Neural cell (in vitro differentiated cells): ENCODE data around the gene LSM12.
A peak's percentile ranks its signal among the peaks of the same experiment; 100 is the strongest.

Experiments used
- CTCF ChIP-seq: fragments of 450-650 bp; IDR thresholded peaks from 2 replicates; pipeline ENCODE4 v1.5.1; 2014; ENCODE audit warnings: antibody characterized with exemption, mild to moderate bottlenecking, moderate library complexity; ENCODE audit not compliant: poor library complexity, severe bottlenecking
- EP300 ChIP-seq: fragments of 450-650 bp; conservative IDR thresholded peaks from 2 replicates; pipeline ENCODE4 v1.6.1; 2014; ENCODE audit warnings: antibody characterized with exemption, mild to moderate bottlenecking, moderate library complexity; ENCODE audit not compliant: poor library complexity, severe bottlenecking
- EZH2 ChIP-seq: fragments of 200-600, 300-800 bp; shearing (Covaris generic), sonication (generic); IDR thresholded peaks from 2 replicates; pipeline ENCODE4 v1.6.1; 2014; ENCODE audit warnings: antibody characterized with exemption, low read length, borderline replicate concordance, mild to moderate bottlenecking; ENCODE audit not compliant: insufficient read depth, poor library complexity, severe bottlenecking
- MXI1 ChIP-seq: fragments of 450-650 bp; conservative IDR thresholded peaks from 2 replicates; pipeline ENCODE4 v1.6.1; 2014; ENCODE audit warnings: antibody characterized with exemption, mild to moderate bottlenecking; ENCODE audit not compliant: poor library complexity, severe bottlenecking
- POLR2AphosphoS5 ChIP-seq: IDR thresholded peaks from 2 replicates; pipeline ENCODE4 v1.6.1; 2012
- RAD21 ChIP-seq: fragments of 450-650 bp; conservative IDR thresholded peaks from 2 replicates; pipeline ENCODE4 v1.6.1; 2014; ENCODE audit warnings: antibody characterized with exemption, mild to moderate bottlenecking, moderate library complexity
- REST ChIP-seq: IDR thresholded peaks from 2 replicates; pipeline ENCODE4 v1.6.1; 2012; ENCODE audit warnings: borderline replicate concordance
- SMC3 ChIP-seq: fragments of 450-650 bp; conservative IDR thresholded peaks from 2 replicates; pipeline ENCODE4 v1.6.1; 2014; ENCODE audit warnings: antibody characterized with exemption, mild to moderate bottlenecking, moderate library complexity; ENCODE audit not compliant: poor library complexity

GRCh38 chr17:44065668-44066203, 735 bp downstream of the LSM12 start:
- no peak for TF ChIP-seq EZH2
- no peak for TF ChIP-seq EP300
- TF ChIP-seq CTCF, result no peak
- TF ChIP-seq REST, result no peak
- no peak for TF ChIP-seq POLR2AphosphoS5
- no peak for TF ChIP-seq RAD21
- TF ChIP-seq MXI1, result peak; percentile 64
- no peak for TF ChIP-seq SMC3
